Measurements from ENCODE around the gene CNOT1. TPM values are rescaled to one million over a fixed set of nuclear protein-coding genes. Genes with fewer than 3 reads are reported as not detected.

Gene CNOT1
- total and polyA plus RNA-seq, 10 of the 15 experiments (the other 5 are each of a cell fraction or from before 2014, with no cell fraction given) = 101 to 246 (median 175) TPM

DNA sequence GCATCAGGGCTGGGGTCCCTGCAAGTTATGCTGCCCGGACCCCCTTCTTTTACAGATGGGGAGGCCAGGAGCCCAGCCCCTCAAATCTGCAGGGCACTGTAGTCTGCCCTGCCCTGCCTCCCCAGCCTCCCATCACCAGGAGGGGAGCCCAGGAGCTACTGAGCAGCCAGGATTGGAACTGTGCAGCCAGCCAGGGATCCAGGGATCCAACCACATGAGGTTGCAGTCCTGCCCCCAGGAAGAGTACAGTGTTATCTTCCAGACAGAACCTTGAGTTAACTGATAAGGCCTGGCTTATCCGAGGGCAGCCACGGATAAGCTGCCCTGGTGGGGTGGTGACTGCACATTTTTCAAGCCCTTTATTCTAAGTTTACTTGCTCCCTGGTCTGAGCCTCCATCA lies 141.1 kb downstream of the CNOT1 start (continued):
- TF ChIP-seq, protein P1, sequence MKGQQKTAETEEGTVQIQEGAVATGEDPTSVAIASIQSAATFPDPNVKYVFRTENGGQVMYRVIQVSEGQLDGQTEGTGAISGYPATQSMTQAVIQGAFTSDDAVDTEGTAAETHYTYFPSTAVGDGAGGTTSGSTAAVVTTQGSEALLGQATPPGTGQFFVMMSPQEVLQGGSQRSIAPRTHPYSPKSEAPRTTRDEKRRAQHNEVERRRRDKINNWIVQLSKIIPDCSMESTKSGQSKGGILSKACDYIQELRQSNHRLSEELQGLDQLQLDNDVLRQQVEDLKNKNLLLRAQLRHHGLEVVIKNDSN (IDR thresholded peaks at IDR 0.05; ENCODE audit: borderline replicate concordance, extremely low read length, insufficient read depth, low read depth, low read length) = no peak

- Histone ChIP-seq H3K4me1 (ENCODE audit: control insufficient read depth, insufficient read depth, low read length) (no peaks in the 10 kb centered on the region), H3K27me3 (replicated peaks in 1 of 2; ENCODE audit: control insufficient read depth in 2 of 2, insufficient read depth in 2 of 2, low read length in 1 of 2) (no peaks in the 10 kb centered on the region; a peak in 1 of 4 replicates), H3K27ac (ENCODE audit: control insufficient read depth, insufficient read depth) (no peak overlapping the region), H3K9me3 (replicated peaks; ENCODE audit: control insufficient read depth, insufficient read depth, low read length) (no peaks in the 10 kb centered on the region), H3K4me2 (ENCODE audit: control insufficient read depth, insufficient read depth) (peak overlapping the region; percentile 22; the same call in 1 of the 2 replicates), H3K4me3 (no peak overlapping the region), H2AFZ (ENCODE audit: control insufficient read depth, low read depth, low read length) (peak overlapping the region; percentile 55), H3K79me2 (ENCODE audit: control insufficient read depth, insufficient read depth, low read length) (no peaks in the 10 kb centered on the region), H3K9ac (ENCODE audit: control insufficient read depth, insufficient read depth, low read length) (no peak overlapping the region), H4K20me1 (ENCODE audit: control insufficient read depth, insufficient read depth) (no peaks in the 10 kb centered on the region), H3K36me3 (ENCODE audit: control insufficient read depth in 2 of 2, insufficient read depth in 2 of 2, low read length in 1 of 2) (no peaks in the 10 kb centered on the region)
- ChIA-PET CTCF (interaction anchor here (0.6 to 12.5 kb wide), 18 partner anchors 9 to 465 kb away, joined by 3 to 209 read pairs (median 4); partner anchors contain the start of genes GINS3 and NDRG4), RAD21 (ENCODE audit: unreplicated experiment) (interaction anchor here (1.0 to 4.5 kb wide), 11 partner anchors 10 to 268 kb away, joined by 3 to 91 read pairs (median 4); partner anchors contain the start of gene NDRG4), POLR2A (no interaction called here), SMC1A (ENCODE audit: uncharacterized antibody, unreplicated experiment) (interaction anchor here (0.7 to 6.1 kb wide), 8 partner anchors 146 to 1978 kb away, joined by 3 to 84 read pairs (median 4); no protein-coding TSS in a partner anchor)
- intact Hi-C loops (cut with micrococcal nuclease; ENCODE audit: unreplicated experiment) = loop anchor here (1.0 to 5.0 kb wide), 3 partner anchors 151 to 590 kb away; no protein-coding TSS in a partner anchor
- BruUV-seq (replicated peaks) = no TSS peak
- DNase-seq (ENCODE audit: low read depth, low spot score) (no peak), FAIRE-seq (peak; percentile 99), ATAC-seq (peak; percentile 97)
- WGBS (ENCODE audit: insufficient coverage, insufficient replicate concordance, low lambda C conversion rate, missing lambda C conversion rate) = 25% methylated on average over 39 of the region's 43 CpGs
- in situ Hi-C loops (cut with MboI) = no loop called here
- TF ChIP-seq NR2F1 (conservative IDR thresholded peaks at IDR 0.05) (no peak), EP300 (IDR thresholded peaks at IDR 0.05; ENCODE audit: borderline replicate concordance in 1 of 2, control insufficient read depth in 1 of 2, low read depth in 2 of 2, low read length in 2 of 2) (no peak), SMC3 (IDR thresholded peaks at IDR 0.05; ENCODE audit: borderline replicate concordance, low read length) (peak; percentile 95), RAD21 (IDR thresholded peaks at IDR 0.05; ENCODE audit: insufficient read depth, low read depth, low read length) (peak; percentile 77), CHD2 (IDR thresholded peaks at IDR 0.05; ENCODE audit: borderline replicate concordance, low read depth, low read length) (no peak), IRF4 (IDR thresholded peaks at IDR 0.05; ENCODE audit: low read depth, low read length) (0 out of 2 replicates have a peak, but pooled peaks have one; percentile 26), NR2C1 (IDR thresholded peaks at IDR 0.05) (no peak), SMARCA5 (IDR thresholded peaks at IDR 0.05) (peak; percentile 82), ASH2L (IDR thresholded peaks at IDR 0.05; ENCODE audit: borderline replicate concordance, low read depth) (no peak), YY1 (IDR thresholded peaks at IDR 0.05; ENCODE audit: low read depth, low read length) (peak; percentile 53; the same call in 1 of the 2 replicates), FOXM1 (IDR thresholded peaks at IDR 0.05; ENCODE audit: low read depth, low read length) (no peak), POU2F2 (IDR thresholded peaks at IDR 0.05; ENCODE audit: borderline replicate concordance, low read depth, low read length) (no peak), ZNF384 (IDR thresholded peaks at IDR 0.05; ENCODE audit: borderline replicate concordance, low read depth, low read length) (no peak), IKZF1 (conservative IDR thresholded peaks at IDR 0.05) (peak; percentile 38), SP1 (IDR thresholded peaks at IDR 0.05; ENCODE audit: low read depth, low read length) (peak; percentile 13), RB1 (IDR thresholded peaks at IDR 0.05; ENCODE audit: borderline replicate concordance) (0 out of 2 replicates have a peak, but pooled peaks have one; percentile 42), PAX5 (IDR thresholded peaks at IDR 0.05; ENCODE audit: borderline replicate concordance, low read depth, low read length) (no peak), HDGF (IDR thresholded peaks at IDR 0.05) (0 out of 2 replicates have a peak, but pooled peaks have one; percentile 18)
- TF ChIP-seq, protein P2, sequence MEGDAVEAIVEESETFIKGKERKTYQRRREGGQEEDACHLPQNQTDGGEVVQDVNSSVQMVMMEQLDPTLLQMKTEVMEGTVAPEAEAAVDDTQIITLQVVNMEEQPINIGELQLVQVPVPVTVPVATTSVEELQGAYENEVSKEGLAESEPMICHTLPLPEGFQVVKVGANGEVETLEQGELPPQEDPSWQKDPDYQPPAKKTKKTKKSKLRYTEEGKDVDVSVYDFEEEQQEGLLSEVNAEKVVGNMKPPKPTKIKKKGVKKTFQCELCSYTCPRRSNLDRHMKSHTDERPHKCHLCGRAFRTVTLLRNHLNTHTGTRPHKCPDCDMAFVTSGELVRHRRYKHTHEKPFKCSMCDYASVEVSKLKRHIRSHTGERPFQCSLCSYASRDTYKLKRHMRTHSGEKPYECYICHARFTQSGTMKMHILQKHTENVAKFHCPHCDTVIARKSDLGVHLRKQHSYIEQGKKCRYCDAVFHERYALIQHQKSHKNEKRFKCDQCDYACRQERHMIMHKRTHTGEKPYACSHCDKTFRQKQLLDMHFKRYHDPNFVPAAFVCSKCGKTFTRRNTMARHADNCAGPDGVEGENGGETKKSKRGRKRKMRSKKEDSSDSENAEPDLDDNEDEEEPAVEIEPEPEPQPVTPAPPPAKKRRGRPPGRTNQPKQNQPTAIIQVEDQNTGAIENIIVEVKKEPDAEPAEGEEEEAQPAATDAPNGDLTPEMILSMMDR (IDR thresholded peaks at IDR 0.05 in 2 of 3, conservative IDR thresholded peaks at IDR 0.05 in 1 of 3; ENCODE audit: control insufficient read depth in 2 of 3, extremely low read depth in 1 of 3, insufficient read depth in 1 of 3, low read depth in 3 of 3, low read length in 3 of 3) = peak; percentile 85 to 92 (median 90)
These were observed 141.9 kb downstream of the CNOT1 start for GRCh38 chr16:58487566-58488351.
